Activated CD4-positive, alpha-beta T cell treated with anti-CD3 and anti-CD28 coated beads for 4 hours (primary cell): ENCODE data around the gene SLC6A18.

Source experiments
- DNase-seq, 2 donors: peaks; one replicate each; pipeline ENCODE4 v3.0.0-alpha.2; 2020

Gene SLC6A18, protein sequence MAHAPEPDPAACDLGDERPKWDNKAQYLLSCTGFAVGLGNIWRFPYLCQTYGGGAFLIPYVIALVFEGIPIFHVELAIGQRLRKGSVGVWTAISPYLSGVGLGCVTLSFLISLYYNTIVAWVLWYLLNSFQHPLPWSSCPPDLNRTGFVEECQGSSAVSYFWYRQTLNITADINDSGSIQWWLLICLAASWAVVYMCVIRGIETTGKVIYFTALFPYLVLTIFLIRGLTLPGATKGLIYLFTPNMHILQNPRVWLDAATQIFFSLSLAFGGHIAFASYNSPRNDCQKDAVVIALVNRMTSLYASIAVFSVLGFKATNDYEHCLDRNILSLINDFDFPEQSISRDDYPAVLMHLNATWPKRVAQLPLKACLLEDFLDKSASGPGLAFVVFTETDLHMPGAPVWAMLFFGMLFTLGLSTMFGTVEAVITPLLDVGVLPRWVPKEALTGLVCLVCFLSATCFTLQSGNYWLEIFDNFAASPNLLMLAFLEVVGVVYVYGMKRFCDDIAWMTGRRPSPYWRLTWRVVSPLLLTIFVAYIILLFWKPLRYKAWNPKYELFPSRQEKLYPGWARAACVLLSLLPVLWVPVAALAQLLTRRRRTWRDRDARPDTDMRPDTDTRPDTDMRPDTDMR

DNA sequence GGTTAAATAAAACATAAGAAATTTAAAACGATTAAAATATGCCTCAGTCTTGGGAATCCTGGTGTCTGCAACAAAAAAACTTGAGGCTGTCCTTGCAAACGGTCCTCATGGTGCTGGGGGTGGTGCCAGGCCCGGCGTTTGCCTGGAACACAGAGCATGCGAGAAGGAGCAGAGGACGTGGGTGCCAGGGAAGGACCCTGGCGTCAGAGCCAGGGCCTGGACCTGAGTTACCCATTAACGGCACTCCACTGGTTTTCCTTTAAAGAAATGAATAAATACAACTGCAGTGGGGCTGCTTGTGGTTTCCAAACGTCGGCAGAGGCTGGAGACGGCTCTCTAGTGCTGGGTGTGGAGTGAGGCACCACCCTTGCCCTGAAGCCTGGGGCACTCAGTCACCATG lies at the start of gene SLC6A18:
Gene SLC6A18, plus strand, starts transcription at position 301 of the 400 bp plus-strand sequence. Its CDS starts 97 bp downstream, at position 398.
- DNase-seq: no peak

DNA sequence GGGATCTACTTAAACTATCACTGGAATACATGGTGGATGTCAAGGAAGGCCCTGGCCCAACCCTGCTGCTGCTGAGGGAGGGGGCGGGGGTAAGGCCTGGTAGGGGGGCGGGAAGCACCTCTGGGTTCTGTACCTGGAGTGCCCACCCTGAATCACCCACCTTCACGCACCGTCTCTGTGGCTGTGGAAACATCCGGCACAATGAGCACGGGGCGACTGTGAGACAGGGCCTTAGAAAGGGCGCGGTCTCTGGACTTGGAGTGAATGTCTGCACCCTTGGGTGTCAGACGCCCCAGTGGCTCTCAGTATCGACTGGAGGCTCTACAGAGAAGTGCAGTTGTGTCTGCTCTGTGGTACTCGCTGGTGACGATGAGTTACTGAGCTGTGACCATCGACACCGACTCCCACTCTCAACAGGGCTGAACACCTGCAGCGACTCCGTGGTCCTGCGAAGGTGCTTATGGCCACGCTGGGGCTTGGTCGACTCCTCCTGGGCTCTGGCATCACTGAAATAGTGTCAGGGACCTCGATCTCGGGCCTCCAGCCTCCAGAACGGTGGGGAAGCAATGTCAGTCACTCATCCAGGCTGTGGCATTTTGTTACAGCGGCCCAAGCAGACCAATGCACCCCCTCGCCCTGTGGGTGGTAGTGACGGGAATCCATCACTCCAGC lies 49.2 kb upstream of the SLC6A18 start:
- no peak for DNase-seq

DNA sequence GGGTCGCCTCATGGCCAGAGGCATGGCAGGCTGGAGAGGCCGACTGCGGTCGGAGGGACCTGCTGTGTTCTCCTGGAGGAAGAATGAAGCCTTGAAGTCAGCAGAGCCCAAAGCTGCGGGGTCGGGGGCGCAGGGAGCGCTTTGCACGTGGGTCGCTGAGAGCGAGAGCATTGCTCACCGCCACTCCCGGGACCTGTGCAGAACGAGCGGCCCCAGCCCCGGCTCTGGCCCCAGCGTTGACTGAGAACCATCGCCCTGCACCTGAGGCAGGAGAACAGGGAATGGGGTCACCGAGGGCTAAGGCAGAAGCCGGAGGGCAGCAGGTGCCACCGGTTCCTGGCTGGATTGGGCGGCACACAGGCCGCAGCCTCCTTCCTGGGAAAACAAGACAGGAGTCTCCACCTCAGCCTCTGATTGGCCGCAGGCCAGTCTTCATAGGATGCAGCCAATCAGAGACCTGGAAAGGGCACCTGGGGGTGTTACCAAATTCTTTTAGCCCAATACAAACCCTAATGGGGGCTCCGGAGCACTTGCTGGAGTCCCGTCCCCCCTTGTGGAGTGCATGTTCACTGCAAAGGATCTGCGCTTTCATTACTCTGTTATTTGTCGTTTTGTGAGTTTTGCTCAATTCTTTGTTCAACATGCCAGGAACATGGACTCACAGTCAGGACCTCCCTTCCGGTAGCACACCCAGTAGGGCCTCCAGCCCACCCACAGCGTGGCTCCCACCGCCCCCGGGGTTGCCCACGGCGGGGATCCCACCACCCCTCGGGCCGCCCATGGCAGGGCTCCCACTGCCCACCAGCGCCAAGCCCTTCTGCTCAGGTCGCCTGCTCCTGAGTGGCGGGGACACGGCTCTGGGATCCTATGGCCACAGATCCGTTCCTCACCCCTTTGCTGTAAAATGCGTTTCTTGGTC lies 48.4 kb upstream of the SLC6A18 start:
- no peak for DNase-seq

DNA sequence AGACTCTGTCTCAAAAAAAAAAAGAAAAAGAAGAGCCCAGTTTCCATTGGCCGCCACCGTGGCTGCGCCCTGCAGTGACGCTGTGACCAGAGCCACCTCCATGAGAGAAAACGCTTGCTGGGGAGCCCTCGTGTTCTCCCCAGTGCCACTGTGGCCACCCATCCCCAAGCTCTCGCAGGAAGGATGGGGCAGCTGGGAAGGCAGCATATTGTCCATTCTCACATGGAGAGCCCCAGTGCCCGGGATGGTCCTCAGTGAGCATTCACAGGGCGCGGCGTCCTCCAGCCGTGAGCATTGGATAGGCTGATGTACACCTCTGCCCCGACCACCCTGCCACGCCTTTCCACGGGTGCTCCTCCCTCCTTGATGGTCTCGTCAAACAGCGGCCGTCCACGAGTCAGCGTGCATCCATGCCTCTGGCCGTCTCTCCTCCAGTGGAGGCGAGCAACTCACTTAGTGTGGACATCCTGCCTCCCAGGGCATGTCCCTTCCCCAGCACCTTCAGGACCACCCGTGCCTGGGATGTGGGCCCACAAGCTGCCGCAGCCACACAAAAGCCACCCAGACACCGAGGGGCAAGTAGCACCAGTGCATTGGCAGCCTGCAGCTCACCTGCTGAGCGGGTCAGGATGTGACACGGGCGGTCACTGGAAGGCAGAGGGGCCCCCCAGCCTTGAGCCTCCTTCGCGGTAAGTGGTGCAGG lies 47.2 kb upstream of the SLC6A18 start:
- no peak for DNase-seq

DNA sequence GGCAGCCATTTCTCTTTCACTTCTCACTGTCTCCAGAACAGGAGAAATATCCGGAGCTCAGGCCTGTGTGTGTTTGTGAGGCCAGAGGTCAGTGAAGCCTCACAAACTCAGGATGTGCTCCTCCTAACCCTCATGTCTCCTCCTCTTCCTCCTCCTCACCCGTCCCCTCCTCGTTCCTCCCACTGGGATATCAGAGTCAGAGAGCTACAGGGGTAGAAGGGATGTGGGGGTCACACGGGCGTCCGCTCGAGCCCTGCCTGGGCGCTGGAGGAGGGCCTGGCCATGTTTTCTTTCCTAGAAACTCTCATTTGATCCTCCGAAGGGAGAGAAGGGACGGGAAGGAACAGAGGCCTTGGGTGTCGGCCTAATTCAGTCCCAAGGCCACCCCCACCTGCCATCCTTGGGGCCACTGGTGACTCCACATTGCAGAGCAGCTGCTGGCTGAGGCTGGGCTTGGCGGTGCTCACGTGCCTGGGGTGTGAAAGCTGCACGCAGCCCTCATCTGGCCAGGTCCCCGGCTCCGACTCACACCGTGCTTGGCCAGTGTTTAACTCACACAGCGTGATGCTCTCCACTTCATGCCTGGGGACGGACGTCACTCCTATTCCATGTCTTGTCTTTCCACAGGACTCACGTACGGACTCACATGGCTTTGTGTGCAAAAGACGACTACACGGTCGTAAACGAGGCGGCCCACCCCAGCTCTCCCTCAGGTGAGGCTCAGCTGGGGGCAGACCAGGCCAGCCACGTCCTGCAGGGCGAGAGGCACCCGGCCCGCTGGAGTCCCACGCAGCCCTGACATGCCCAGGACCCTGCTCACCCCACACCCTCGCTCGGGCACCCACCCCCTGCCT lies 46.4 kb upstream of the SLC6A18 start:
- no peak for DNase-seq

DNA sequence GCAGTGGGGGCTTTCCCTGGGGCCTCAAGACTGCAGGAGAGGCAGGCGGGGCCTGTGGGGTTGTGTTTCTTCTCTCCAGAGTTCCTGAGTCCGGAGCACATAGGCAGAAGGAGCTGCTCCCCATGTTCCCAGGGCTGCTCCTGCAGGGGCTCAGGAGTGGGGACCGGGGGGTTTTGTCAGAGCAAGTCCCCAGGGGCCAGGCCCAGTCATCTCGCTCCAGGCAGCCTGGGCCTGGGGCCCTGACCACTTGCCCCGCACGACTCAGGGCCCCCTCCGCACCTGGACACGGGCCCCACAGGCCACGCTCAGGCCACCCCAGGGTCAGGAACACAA lies 45.8 kb upstream of the SLC6A18 start:
- no peak for DNase-seq

DNA sequence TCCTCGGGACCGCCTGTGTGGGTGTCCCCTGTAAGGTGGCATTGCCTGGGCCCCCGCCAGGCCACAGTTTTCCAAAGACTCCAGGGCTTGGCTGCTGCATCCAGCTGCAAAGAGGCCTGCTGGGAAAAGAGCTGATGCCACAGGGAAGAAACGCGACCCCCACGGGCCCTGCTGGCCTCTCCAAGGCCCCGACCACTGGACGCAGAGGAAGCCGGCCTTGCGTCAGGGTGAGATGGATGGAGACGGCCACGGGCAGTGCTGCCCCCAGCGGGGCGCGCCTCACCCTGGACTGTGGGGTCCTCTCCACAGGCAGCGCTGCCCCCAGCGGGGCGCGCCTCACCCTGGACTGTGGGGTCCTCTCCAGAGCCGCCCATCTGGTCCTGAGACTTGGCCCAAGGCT lies 45.1 kb upstream of the SLC6A18 start:
- DNase-seq: no peak

DNA sequence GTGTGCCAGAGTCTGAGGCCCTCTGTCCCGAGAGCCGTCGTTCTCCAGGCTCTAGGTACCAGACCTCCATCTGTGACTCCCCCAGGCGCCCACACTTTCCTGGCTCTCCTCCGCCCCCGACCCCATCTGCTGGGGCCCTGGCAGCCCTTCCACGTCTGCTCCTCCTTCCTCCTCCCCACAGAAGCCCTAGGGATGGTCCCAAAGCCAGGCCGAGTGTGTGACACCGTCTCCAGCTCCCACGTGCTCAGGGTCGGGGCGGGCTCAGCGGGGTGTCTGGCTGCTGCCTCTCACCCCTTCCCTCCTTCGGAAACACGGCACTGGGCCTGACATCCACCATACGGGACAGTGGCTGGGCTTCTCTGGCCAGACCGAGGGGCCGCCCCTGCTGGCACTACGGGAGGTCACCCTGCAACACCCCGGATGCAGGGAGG lies 44.3 kb upstream of the SLC6A18 start:
- DNase-seq: no peak

DNA sequence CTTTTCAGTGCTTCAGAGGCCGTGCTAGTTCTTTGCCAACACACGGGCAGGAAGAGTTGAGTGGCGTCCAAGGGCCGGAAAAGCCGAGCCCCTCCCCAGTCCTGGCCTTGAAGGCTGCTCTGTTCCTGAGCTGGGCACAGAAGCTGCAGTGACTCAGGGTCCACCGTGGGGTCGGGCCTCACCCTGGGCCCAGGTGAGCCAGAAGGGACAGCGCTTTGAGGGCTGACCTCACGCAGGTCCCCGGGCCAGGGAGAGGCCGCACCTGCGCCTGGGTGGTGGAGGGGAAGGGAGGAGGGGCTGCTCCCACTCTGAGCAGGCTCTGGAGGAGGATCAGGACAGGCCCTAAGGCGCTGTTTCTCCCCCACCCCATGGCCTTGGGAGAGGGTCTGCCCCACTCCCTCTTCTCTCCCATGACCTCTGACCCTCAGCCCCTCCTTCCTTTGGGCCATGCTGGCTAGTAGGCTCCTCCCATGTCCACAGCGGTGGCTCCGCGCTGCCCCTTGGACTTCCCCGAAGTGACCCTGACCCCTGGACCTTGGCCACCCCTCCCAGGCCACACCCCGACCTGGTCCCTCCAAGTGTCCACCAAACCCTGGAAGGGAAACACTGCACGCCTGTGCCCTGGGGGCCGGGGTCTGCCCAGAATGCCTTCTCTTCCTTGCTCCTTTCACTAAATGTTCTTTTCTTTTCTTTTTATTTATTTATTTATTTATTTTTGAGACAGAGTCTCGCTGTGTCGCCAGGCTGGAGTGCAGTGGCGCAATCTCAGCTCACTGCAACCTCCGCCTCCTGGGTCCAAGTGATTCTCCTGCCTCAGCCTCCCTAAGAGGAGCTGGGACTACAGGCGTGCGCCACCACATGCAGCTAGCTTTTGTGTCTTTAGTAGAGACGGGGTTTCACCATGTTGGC lies 43.5 kb upstream of the SLC6A18 start:
- no peak for DNase-seq

DNA sequence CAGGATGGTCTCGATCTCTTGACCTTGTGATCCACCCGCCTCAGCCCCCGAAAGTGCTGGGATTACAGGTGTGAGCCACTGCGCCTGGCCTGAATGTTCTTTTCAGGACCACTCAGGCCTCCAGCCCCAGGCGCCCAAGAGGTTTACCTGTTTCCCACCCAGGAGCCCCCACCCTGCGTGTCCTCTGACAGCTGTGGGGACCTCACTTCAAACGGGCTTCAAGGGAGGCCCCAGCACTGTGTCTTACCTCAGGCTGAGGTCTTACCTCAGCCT lies 42.9 kb upstream of the SLC6A18 start:
- no peak for DNase-seq

DNA sequence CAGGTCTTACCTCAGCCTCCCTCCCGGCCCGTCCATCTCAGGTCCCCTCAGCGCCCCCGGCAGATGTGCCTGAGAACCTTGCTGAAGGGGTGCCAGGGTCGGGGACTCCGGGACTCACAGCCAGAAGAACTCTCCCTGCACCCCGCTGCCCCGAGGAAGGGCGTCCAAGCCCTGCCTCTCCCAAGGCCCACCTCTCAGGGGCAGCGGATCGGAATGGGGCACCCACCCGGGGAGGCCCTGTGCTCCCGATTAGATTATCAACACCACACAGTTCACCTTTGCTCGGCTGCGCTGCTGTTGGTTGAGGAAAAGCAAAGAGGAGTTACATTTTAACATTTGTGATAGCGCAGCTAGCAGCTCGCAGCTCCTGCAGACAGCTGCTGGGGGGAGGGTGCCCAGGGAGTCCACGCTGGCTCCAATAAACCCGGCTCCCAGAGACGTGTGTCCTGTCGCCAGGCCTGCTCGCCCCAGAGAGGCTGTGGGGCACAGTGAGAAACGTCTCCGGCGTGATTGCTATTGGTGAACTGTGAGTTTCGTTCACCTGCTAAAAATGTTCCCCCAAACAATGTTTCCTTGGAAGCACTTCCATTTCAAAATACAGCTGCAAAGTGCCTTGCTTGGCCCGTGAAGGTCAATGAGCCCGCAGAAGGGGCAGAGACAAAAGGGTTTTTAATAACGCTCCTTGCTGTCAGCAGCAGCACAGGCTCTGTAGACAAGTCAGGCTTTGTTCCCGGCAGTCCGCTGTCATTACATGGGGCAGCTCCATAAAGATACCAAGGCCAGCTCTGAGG lies 42.4 kb upstream of the SLC6A18 start:
- DNase-seq: no peak

DNA sequence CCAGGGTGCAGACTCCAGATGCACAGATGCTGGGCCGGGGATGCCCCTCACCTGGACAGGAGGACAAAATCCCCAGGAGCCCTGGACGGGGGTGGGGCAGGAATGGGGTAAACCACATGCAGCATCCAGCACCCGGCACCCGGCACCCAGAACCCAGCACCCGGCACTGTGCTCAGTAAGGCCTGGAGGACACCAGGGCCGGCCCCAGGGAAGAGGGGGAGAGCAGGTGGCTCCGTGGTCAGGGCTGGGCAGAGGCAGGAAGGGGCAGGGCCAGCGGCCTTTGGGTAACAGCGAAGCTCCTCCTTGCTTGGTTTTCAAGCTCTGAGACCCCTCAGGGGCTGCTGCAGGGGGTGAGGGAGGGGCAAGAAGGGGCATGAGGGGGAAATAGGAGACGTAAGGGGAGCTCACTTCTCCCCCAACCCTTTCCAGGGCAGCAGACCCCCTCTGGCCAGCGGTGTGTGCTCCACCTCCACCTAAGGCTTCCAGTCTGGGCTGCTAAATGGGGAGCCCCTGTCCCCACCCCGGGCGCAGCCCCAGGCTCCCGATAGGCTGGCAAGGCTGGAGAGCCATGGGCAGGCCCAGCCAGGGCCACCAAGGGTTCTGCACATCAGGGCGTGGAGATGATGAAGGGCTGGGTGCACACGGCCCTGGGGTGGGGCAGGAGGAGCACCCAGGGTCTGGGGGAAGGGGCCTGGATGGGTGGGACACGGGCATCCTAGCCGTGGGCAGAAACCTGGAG lies 41.6 kb upstream of the SLC6A18 start:
- DNase-seq: no peak

DNA sequence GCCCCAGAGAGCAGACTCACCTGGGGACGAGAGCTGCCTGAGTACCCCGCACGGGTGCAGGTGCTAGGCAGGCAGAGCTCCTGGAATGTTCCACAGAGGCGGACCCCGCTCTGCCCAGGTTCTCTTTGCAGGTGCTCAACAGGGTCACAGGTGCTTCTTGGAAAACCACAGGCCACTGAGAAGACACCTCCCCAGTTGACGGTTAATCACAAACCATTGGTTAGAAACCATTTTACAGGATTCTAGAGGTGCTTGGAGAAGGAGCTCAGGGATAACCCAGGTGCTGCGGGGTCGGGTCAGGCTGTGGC lies 41.1 kb upstream of the SLC6A18 start:
- DNase-seq: no peak

DNA sequence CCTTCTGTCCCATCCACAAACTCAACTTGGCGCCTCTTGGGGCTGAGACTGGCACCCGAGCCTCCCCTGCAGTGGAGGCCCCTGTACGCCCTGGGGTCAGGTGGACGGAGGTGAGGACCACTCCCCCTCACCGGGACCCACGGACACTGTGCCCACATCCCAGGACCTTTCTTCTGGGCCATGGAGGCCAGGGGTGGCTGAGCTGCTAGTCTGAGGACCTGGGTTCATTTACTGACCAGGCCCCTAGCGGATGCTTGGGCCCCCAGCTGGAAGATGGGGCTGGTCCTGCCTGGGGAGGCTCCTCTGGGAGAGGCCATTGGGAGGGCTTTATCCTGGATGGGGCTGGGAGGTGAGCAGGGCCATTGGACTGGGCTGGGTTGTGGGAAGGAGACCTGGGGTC lies 40.7 kb upstream of the SLC6A18 start:
- DNase-seq: no peak

DNA sequence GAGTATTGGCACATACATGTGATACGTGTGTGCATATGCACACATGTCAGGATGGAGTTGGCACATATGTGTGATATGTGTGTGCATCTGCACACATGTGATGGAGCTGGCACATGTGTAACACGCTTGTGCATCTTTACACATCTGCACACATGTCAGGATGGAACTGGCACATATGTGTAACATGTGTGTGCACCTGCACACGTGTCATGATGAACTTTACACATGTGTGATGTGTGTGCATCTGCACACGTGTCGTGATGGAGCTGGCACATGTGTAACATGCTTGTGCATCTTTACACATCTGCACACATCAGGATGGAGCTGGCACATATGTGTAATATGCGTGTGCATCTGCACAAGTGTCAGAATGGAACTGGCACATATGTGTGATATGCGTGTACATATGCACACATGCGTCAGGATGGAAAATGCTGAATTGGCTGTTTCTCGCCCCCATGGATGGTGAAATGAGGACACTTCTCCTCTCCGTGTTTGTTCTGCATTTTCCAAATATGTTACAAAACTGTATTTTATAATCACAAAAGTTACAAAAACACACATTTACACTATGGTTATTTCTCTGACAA lies 40.0 kb upstream of the SLC6A18 start:
- DNase-seq: no peak

DNA sequence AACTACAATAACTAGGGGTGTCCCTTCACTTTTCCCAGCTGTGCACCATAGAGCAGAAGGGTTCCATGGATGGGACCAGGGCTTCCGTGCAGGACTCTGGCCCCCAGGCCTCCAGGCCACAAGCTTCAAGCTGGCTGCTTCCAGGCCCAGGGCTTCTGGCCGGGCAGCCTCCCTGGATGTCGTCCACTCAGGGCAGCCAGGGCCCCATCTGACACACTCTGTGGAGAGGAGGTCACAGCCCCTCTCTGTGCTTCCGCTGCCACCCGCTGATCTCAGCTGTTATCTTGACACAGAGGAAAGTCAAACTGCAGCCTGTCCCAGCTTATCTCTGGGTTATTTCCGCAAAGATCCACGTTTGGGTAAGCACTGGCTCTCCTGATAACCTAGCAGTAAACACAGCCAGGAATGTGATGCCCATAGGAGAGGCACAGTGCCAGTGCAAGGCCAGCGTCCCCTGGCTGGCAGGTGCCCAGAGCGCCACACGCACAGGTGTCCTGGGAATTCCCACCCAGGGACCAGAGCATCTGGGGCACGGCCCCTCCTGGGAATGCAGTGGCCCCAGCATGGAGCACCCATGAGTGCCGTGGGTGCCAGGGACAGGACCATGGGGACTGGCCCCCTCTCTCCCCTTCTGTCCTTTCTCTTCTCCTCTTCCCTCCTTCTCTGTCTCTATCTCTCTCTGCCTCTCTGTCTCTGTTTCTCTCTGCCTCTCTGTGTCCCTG lies 39.4 kb upstream of the SLC6A18 start:
- DNase-seq: no peak

DNA sequence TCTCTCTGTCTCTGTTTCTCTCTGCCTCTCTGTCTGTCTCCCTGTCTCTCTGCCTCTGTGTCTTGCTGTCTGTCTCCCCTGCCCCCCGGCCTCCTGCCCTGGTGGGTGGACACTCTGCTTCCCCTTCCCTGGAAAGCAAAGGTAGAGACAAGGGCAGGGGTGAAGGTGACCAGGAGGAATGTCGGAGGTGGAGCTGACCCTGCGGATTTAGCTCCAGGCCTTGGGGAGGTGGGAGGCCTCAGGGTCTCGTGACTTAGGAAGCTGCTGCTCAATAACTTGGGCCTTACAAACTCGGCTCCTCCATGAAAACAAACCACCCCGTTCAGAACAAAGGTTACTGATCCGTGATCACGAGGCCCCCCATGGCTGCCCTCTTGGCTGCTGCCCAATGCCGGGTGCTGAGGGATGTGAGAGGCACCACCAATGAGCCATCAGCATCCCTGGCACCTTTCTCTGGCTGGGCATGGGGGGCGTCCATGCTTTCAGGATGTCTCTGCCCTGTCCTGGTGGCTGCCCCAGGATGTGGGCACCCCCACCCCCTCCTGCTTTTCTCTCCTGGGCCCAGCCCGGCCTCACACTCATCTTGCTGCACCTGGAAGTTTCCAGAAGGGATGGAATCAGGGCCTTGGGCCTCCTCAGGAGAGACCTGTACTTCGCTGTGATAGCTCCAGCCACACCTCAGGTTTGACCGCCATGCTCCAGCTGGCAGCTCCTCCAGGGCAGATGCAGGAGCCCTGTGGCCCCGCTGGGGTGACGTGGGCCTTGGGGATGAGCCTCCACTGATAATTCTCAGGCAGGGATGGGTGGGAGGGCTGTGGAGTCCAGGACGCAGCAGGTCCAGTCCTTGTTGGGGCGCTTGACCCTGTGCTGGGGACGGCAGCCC lies 38.6 kb upstream of the SLC6A18 start:
- no peak for DNase-seq
